Osteocyte (in vitro differentiated cells): Measurements from ENCODE around the gene LIPI. TPM values are rescaled to one million over a fixed set of nuclear protein-coding genes. Genes with fewer than 3 reads are reported as not detected.
"Not testable (repeated sequence)": the region's sequence is repeated elsewhere in the genome, so short reads cannot be mapped to it uniquely, and the experiment has no call there.

ENCODE experiments used
- DNase-seq: peaks from one replicate; pipeline ENCODE4 v3.0.0; 2021; ENCODE audit warnings: mixed read lengths; ENCODE audit not compliant: unreplicated experiment; ENCODE audit errors: extremely low spot score
- H3K27ac Mint-ChIP-seq: one replicate; pipeline ENCODE4 v1.8.0; 2021; ENCODE audit warnings: mild to moderate bottlenecking, mixed read lengths; ENCODE audit not compliant: unreplicated experiment
- H3K27me3 Mint-ChIP-seq: one replicate; pipeline ENCODE4 v1.8.0; 2021; ENCODE audit warnings: mixed read lengths; ENCODE audit not compliant: unreplicated experiment
- H3K36me3 Mint-ChIP-seq: one replicate; pipeline ENCODE4 v1.8.0; 2021; ENCODE audit warnings: mixed read lengths; ENCODE audit not compliant: unreplicated experiment
- H3K4me1 Mint-ChIP-seq: one replicate; pipeline ENCODE4 v1.8.0; 2021; ENCODE audit warnings: mixed read lengths; ENCODE audit not compliant: unreplicated experiment
- H3K4me3 Mint-ChIP-seq: one replicate; pipeline ENCODE4 v1.8.0; 2021; ENCODE audit warnings: mild to moderate bottlenecking, moderate library complexity, mixed read lengths; ENCODE audit not compliant: unreplicated experiment
- H3K9me3 Mint-ChIP-seq: one replicate; pipeline ENCODE4 v1.8.0; 2021; ENCODE audit warnings: mixed read lengths; ENCODE audit not compliant: unreplicated experiment
- total RNA-seq: library from RNA; stranded (reverse); gene quantifications from 2 replicates; pipeline ENCODE4 v1.2.1, GENCODE V29; 2021

Gene LIPI
- total RNA-seq, 1 donor from 2014 or later = not detected

- not testable (repeated sequence) for H3K27ac Mint-ChIP-seq, H3K4me1 Mint-ChIP-seq, H3K27me3 Mint-ChIP-seq, H3K4me3 Mint-ChIP-seq, DNase-seq, H3K9me3 Mint-ChIP-seq, H3K36me3 Mint-ChIP-seq
These were observed 151.6 kb downstream of the LIPI start for GRCh38 chr21:14058995-14059627.

Other genes starting within 250 kb of the LIPI start
- not detected in 2 replicates for gene RBM11, start 5.2 kb upstream of the LIPI start, total RNA-seq
- gene HSPA13, start 172.2 kb upstream of the LIPI start, total RNA-seq = 54.2 and 59.1 TPM in 2 replicates